SK-N-MC (cell line): ENCODE measurements around the gene WNT5B.

Experiments
- EZH2 ChIP-seq: fragments of 200-600 bp; sonication (generic); IDR thresholded peaks from one replicate; pipeline ENCODE4 v1.6.1; 2017; ENCODE audit warnings: antibody characterized with exemption
- FOXP2 ChIP-seq: optimal IDR thresholded peaks from 2 replicates; pipeline ENCODE3; 2011; ENCODE audit warnings: mild to moderate bottlenecking, moderate library complexity; ENCODE audit not compliant: insufficient read depth; ENCODE audit errors: extremely low read length, control extremely low read depth
- POLR2AphosphoS5 ChIP-seq: IDR thresholded peaks from 2 replicates; pipeline ENCODE4 v1.6.1; 2012; ENCODE audit warnings: mild to moderate bottlenecking, low read depth, low read length, borderline replicate concordance

DNA sequence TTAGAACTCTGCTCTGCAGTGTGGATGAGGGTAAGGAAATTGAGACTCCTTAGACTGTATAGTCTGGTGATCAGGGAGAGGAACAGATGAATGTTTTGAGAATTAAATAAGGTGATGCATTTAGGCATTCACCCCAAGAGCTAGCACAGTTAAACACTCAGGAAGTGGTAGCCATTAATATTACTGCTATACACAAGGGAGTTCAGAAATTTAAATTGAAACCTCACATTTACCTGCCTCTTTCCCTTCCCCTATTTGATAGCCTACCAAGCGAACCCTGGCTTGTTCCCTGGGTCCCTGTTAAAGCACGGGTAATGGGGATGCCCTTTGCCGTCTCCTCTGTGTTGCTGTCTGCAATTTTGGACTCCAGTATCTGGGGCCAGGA is 18.2 kb downstream of the WNT5B start:
- TF ChIP-seq EZH2 (no peak), POLR2AphosphoS5 (no peak), FOXP2 (no peak)
